Thoracic aorta (tissue), 2 donors: ENCODE measurements around the gene ACCS. TPM values are rescaled to one million over a fixed set of nuclear protein-coding genes. Genes with fewer than 3 reads are reported as not detected.

Source experiments
- ATAC-seq: fragments of 150-250 bp; one replicate; pipeline ENCODE4 v1.8.0; 2017; ENCODE audit warnings: low read depth; ENCODE audit not compliant: insufficient number of reproducible peaks, low FRiP score
- DNase-seq: peaks from one replicate; pipeline ENCODE4 v3.0.0-alpha.2; 2020; ENCODE audit warnings: low spot score
- H3K27ac ChIP-seq, 2 donors: fragments of 200-600 bp; sonication (generic); 1 replicate in 1 of 2; 2 replicates in 1 of 2; pipeline ENCODE4 v1.5.1; 2016; ENCODE audit warnings: mild to moderate bottlenecking in 2 of 2, moderate library complexity in 2 of 2
- H3K27me3 ChIP-seq: fragments of 200-600 bp; sonication (generic); replicated peaks from 2 replicates; pipeline ENCODE4 v1.6.0; 2016; ENCODE audit warnings: mild to moderate bottlenecking; ENCODE audit not compliant: insufficient read depth
- H3K36me3 ChIP-seq: fragments of 200-600 bp; sonication (generic); one replicate; pipeline ENCODE4 v1.5.1; 2016
- H3K4me1 ChIP-seq, 2 donors: fragments of 200-600 bp; sonication (generic); 1 replicate in 1 of 2; 2 replicates in 1 of 2; pipeline versions ENCODE4 v1.5.1 to v1.6.0; 2016; ENCODE audit warnings: low read depth in 2 of 2, mild to moderate bottlenecking in 1 of 2; ENCODE audit not compliant: control insufficient read depth in 1 of 2
- H3K4me3 ChIP-seq: fragments of 200-600 bp; sonication (generic); 2 replicates; pipeline ENCODE4 v1.5.1; 2016; ENCODE audit warnings: mild to moderate bottlenecking
- H3K9me3 ChIP-seq: fragments of 200-600 bp; sonication (generic); 2 replicates; pipeline ENCODE4 v1.5.1; 2016
- total RNA-seq, 2 donors: library from RNA; depleted of rRNA; stranded (reverse); fragments of >200 nt; gene quantifications; one replicate each; pipeline versions ENCODE4 v1.1.0 to v1.2.3, GENCODE V29; 2016
- TF ChIP-seq, protein P1 (sequence below): fragments of 200-600 bp; sonication (generic); IDR thresholded peaks from one replicate; pipeline ENCODE4 v1.5.1; 2019; ENCODE audit warnings: antibody characterized with exemption

Gene ACCS
- total RNA-seq, 2 donors from 2014 or later, result 32.3 to 32.6 TPM

DNA sequence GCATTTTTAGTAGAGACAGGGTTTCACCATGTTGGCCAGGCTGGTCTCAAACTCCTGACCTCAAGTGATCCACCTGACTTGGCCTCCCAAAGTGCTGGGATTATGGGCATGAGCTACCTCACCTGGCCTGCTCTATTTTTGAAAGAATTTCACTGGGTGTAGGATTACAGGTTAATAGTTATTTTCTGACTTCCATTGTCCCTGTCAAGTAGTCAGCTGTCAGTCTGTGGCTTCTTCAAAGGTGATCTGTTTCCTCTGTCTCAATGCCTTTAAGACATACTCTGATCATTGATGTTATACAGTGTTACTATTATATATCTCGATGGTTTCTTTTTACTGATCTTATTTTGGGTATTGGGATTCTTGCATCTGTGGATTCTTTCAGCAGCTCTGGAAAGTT is 19.3 kb downstream of the ACCS start:
- Histone ChIP-seq H3K27ac (no peak overlapping the region), H3K27me3 (no peaks in the 10 kb centered on the region), H3K4me3 (no peak overlapping the region), H3K4me1 (no peaks in the 10 kb centered on the region), H3K36me3 (no peaks in the 10 kb centered on the region), H3K9me3 (no peaks in the 10 kb centered on the region)
- TF ChIP-seq, protein P1, sequence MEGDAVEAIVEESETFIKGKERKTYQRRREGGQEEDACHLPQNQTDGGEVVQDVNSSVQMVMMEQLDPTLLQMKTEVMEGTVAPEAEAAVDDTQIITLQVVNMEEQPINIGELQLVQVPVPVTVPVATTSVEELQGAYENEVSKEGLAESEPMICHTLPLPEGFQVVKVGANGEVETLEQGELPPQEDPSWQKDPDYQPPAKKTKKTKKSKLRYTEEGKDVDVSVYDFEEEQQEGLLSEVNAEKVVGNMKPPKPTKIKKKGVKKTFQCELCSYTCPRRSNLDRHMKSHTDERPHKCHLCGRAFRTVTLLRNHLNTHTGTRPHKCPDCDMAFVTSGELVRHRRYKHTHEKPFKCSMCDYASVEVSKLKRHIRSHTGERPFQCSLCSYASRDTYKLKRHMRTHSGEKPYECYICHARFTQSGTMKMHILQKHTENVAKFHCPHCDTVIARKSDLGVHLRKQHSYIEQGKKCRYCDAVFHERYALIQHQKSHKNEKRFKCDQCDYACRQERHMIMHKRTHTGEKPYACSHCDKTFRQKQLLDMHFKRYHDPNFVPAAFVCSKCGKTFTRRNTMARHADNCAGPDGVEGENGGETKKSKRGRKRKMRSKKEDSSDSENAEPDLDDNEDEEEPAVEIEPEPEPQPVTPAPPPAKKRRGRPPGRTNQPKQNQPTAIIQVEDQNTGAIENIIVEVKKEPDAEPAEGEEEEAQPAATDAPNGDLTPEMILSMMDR, result no peak
- DNase-seq (no peak), ATAC-seq (no peak)

DNA sequence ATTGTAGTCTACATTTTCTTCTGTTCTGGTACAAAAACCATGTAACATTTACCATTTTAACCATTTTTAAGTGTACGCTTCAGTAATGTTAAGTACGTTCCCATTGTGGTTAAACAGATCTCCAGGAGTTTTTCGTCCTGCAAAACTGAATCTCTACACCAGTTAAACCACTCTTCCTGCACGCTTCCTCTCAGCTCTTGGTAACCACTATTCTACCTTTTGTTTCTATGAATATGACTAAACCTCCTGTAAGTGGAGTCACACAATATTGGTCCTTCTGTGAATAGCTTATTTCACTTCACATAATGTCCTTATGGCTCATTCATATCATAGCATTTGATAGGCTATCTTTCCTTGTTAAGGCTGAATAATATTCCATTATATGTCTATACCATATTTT is 22.3 kb downstream of the ACCS start:
- Histone ChIP-seq H3K27me3 (no peaks in the 10 kb centered on the region), H3K27ac (no peak overlapping the region), H3K36me3 (no peaks in the 10 kb centered on the region), H3K4me1 (no peaks in the 10 kb centered on the region), H3K9me3 (no peaks in the 10 kb centered on the region), H3K4me3 (no peak overlapping the region)
- ATAC-seq (no peak), DNase-seq (no peak)
- TF ChIP-seq, protein P1, result no peak

DNA sequence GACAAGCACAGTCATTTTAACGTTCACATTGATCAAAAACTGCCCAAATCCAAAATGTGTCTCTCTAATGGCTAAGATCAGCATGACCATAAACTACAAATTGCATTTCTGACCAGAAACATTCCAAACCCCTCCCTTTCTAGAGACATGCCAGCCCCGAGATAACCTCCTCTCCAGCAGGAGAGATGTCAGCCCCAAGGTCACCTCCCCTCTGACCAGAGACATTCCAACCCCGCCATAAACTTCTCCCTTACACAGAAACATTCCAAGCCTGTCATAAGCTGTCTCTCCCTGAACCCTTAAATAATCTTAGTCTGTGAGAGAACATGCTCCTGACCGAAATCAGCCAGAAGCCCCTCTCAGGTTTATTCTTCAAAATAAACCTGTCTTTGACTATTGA is 22.8 kb downstream of the ACCS start:
- Histone ChIP-seq H3K4me1 (no peaks in the 10 kb centered on the region), H3K27ac (no peak overlapping the region), H3K36me3 (no peaks in the 10 kb centered on the region), H3K27me3 (no peaks in the 10 kb centered on the region), H3K4me3 (no peak overlapping the region), H3K9me3 (no peaks in the 10 kb centered on the region)
- DNase-seq, result no peak
- no peak for ATAC-seq
- TF ChIP-seq, protein P1, result no peak

DNA sequence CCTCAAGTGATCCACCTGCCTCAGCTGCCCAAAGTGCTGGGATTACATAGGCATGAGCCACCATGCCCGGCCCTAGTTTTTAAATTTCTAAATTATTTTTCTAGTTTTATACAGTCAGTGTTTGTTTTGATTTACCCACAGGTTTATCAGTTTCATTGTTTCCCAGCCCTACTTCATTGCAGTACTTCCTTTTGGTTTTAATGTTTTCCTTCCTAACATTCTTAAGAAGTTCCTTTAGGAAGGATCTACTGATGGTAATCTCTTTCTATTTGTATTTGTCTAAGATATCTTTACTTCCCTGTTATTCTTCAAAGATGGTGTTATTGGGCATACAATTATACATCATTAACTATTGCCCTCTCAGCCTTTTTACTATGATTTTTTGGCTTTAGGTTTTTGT is 24.5 kb downstream of the ACCS start:
- TF ChIP-seq, protein P1, result no peak
- no peaks in the 10 kb centered on the region for H3K9me3 ChIP-seq
- no peak for ATAC-seq

DNA sequence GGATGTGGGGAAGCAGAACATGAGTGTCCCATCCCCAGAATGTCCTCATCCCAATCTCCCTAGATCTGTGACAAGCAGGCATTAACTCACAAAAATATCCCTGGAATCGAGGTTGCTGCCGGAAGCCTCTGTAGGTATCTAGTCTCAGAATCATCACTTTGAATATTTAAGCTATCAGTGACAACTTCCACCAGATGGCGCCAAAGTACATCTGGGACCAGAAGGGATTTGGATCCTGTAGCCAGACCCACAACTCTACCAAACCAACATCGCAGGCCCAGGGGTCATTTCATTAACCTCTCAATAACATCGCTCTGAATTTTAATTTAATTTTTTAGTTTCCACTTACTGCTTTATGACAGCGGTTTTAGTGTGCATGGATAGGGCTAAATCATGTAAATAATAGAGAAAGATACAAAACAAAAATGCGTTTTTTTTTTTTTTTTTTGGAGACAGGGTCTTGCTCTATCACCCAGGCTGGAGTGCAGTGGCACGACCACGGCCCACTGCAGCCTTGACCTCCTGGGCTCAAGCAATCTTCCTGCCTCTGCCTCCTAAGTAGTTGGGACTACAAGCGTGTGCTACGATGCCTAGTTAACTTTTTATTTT is 28.3 kb downstream of the ACCS start:
- ATAC-seq (no peak), DNase-seq (peak; percentile 52)
- Histone ChIP-seq H3K4me1 (peaks cover 10 to 19% of the 10 kb centered on the region in 2 donors), H3K27ac (no peak overlapping the region), H3K36me3 (no peaks in the 10 kb centered on the region), H3K27me3 (no peaks in the 10 kb centered on the region), H3K4me3 (no peak overlapping the region), H3K9me3 (no peaks in the 10 kb centered on the region)
- TF ChIP-seq, protein P1, result peak; percentile 67

More for the DNA sequence above, 24.5 kb downstream of the ACCS start:
- no peak for DNase-seq
- Histone ChIP-seq H3K27ac (no peak overlapping the region), H3K27me3 (no peaks in the 10 kb centered on the region), H3K4me3 (no peak overlapping the region), H3K36me3 (no peaks in the 10 kb centered on the region), H3K4me1 (peaks cover 4 to 7% of the 10 kb centered on the region in 2 donors)
